Coronary artery (tissue), 2 donors: ENCODE measurements around the gene HSD17B1.
"Not testable (repeated sequence)": the region's sequence is repeated elsewhere in the genome, so short reads cannot be mapped to it uniquely, and the experiment has no call there.

Experiments used
- DNase-seq: peaks from one replicate; pipeline ENCODE4 v3.0.0-alpha.2; 2017; ENCODE audit warnings: low spot score
- H3K27ac ChIP-seq, 2 donors: fragments of 200-600 bp; sonication (generic); one replicate each; pipeline ENCODE4 v1.5.1; 2016 to 2019
- H3K4me3 ChIP-seq: fragments of 200-600 bp; sonication (generic); 2 replicates; pipeline ENCODE4 v1.5.1; 2016; ENCODE audit warnings: mild to moderate bottlenecking, moderate library complexity
- CTCF ChIP-seq: fragments of 200-600 bp; sonication (generic); IDR thresholded peaks from one replicate; pipeline ENCODE4 v1.5.1; 2019; ENCODE audit warnings: antibody characterized with exemption

The HSD17B1 gene

GRCh38 chr17:42552736-42553135 lies at the start of gene HSD17B1:
HSD17B1 (plus strand) TSS chr17:42552923; CDS start chr17:42552934, 11 bp downstream.
- peak within 1 kb of the TSS; percentile 84 to 92 for H3K27ac ChIP-seq
- not testable (repeated sequence) for DNase-seq
- H3K4me3 ChIP-seq = peak within 1 kb of the TSS; percentile 99

GRCh38 chr17:42502926-42503325 lies 49.8 kb upstream of the HSD17B1 start:
- no peak for TF ChIP-seq CTCF
- Histone ChIP-seq H3K4me3 (no peak overlapping the region), H3K27ac (no peak overlapping the region)
- no peak for DNase-seq

DNA sequence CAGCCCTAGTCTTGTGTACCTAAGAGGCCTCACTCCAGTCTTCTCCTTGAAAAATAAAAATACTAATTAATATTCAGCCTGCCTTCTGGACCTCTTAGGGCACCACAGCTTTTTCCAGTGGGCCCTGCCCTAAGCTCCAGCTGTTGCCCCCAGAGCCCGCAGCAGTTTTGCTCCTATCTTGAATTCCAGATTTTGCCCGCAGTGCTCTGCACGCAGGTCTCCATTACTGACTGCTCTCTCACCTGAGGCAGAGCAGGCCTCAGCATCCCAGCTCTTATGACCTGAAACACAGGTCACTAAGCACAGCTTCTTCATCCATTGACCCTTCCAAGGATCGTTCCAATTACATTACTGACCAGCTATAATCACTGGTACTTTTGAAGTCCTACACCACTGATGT lies 45.1 kb upstream of the HSD17B1 start:
- no peak for TF ChIP-seq CTCF
- H3K27ac ChIP-seq = no peak overlapping the region
- no peak overlapping the region for H3K4me3 ChIP-seq
- no peak for DNase-seq

- H3K27ac ChIP-seq = peak overlapping the region in 1 of 2 donors; percentile 54
- DNase-seq = no peak
- TF ChIP-seq CTCF = no peak
- no peak overlapping the region for H3K4me3 ChIP-seq
These were observed 44.1 kb upstream of the HSD17B1 start for GRCh38 chr17:42508426-42509165.

GRCh38 chr17:42509409-42509808 lies 43.3 kb upstream of the HSD17B1 start:
- Histone ChIP-seq H3K4me3 (no peak overlapping the region), H3K27ac (peak overlapping the region; percentile 32 to 54)
- TF ChIP-seq CTCF = no peak
- no peak for DNase-seq

GRCh38 chr17:42509841-42510240 lies 42.9 kb upstream of the HSD17B1 start:
- Histone ChIP-seq H3K27ac (peak overlapping the region; percentile 32 to 54), H3K4me3 (no peak overlapping the region)
- TF ChIP-seq CTCF = no peak
- DNase-seq = no peak

DNA sequence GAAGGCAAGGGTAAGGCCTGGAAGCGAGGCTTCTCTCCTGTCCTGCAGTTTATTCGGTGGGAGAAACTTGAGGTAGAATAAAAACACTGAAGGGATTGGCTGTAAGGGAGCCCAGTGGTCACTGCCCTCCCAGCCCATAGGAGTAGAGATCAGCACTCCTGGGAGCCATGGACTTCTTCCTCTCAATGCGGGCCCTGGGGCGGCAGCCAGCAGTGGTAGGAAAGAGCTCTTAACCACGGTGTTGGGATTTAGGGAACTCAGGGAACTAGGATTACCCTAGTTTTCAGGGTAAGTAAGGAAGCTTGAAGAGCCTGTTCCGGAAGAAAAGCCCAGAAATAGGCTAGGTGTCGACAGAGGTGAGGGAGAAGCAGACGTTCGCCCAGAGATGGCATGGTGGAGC lies 40.5 kb upstream of the HSD17B1 start:
- Histone ChIP-seq H3K4me3 (no peak overlapping the region), H3K27ac (peak overlapping the region; percentile 83 to 86)
- DNase-seq = no peak
- TF ChIP-seq CTCF = no peak
